K562 (cell line): ENCODE measurements around the gene SARS1. TPM values are rescaled to one million over a fixed set of nuclear protein-coding genes. Genes with fewer than 3 reads are reported as not detected.

Source experiments
- ATAC-seq: fragments of 200-7000 bp; cut with Tn5 transposase; 3 replicates; pipeline ENCODE4 v1.9.1; 2020; ENCODE audit warnings: moderate library complexity
- BruUV-seq: library from RNA; stranded (reverse); fragments of 400-500 nt; replicated peaks from 2 replicates; lab custom pipeline; 2021; lab: Mats Ljungman, UMichigan
- CTCF ChIA-PET: fragments of 300-600 bp; formaldehyde crosslinking; extraction: SDS; loops from one replicate; lab custom pipeline; 2021; ENCODE audit warnings: low intra/inter-chr PET ratio; lab: Yijun Ruan, JAX
- POLR2A ChIA-PET: fragments of 300-600, 350-650 bp; sonication (Branson Sonifier 250); formaldehyde crosslinking; extraction: SDS; loops from one replicate; lab custom pipeline; 2021; ENCODE audit warnings: antibody characterized with exemption, inconsistent platforms; lab: Yijun Ruan, JAX
- DNase-seq, 4 experiments: peaks; one replicate each; pipeline versions ENCODE4 v3.0.0 to v3.0.0-alpha.2; 2011 to 2018; ENCODE audit warnings: low spot score in 3 of 4, mixed read lengths in 3 of 4; ENCODE audit errors: extremely low read depth in 1 of 4
- FAIRE-seq: peaks from 2 replicates; lab custom pipeline; 2011; peaks lifted over from hg19 to GRCh38; lab: Jason Lieb, UNC
- H2AFZ ChIP-seq: 2 replicates; pipeline ENCODE4 v1.6.0; 2011; ENCODE audit warnings: low read depth, low read length, control low read depth, inconsistent platforms
- H3K27ac ChIP-seq: fragments of 200-600 bp; 3 replicates; pipeline ENCODE4 v1.8.0; 2011; ENCODE audit warnings: low read depth, mild to moderate bottlenecking, control low read depth, inconsistent platforms, low read length, moderate library complexity, mixed read lengths; ENCODE audit errors: extremely low read depth
- H3K27me3 ChIP-seq, 2 experiments: fragments of 300-600 bp in 1 of 2; 2 replicates in 1 of 2; 3 replicates in 1 of 2; pipeline versions ENCODE4 v1.6.0 to v1.8.0; 2011; ENCODE audit warnings: inconsistent platforms in 2 of 2, low read length in 2 of 2, mild to moderate bottlenecking in 1 of 2, mixed read lengths in 1 of 2, moderate library complexity in 1 of 2; ENCODE audit not compliant: control insufficient read depth in 2 of 2, insufficient read depth in 2 of 2
- H3K36me3 ChIP-seq: fragments of 300-600 bp; 3 replicates; pipeline ENCODE4 v1.8.0; 2011; ENCODE audit warnings: mild to moderate bottlenecking, low read length, inconsistent platforms; ENCODE audit not compliant: control insufficient read depth, insufficient read depth
- H3K4me1 ChIP-seq, 2 experiments: fragments of 200-600 bp in 1 of 2; replicated peaks in 1 of 2; 2 replicates in 1 of 2; 3 replicates in 1 of 2; pipeline versions ENCODE4 v1.5.1 to v1.8.0; 2011; ENCODE audit warnings: inconsistent platforms in 2 of 2, low read length in 2 of 2, mild to moderate bottlenecking in 1 of 2, mixed read lengths in 1 of 2, moderate library complexity in 1 of 2; ENCODE audit not compliant: control insufficient read depth in 2 of 2, insufficient read depth in 2 of 2
- H3K4me2 ChIP-seq: 2 replicates; pipeline ENCODE4 v1.6.1; 2011; ENCODE audit warnings: low read length, control low read depth, inconsistent platforms, mixed read lengths; ENCODE audit not compliant: insufficient read depth
- H3K4me3 ChIP-seq: fragments of 200-600 bp; sonication (generic), shearing (Covaris generic); 2 replicates; pipeline ENCODE4 v1.5.1; 2016; ENCODE audit warnings: control low read depth, inconsistent platforms
- H3K79me2 ChIP-seq: fragments of 200-600 bp; 3 replicates; pipeline ENCODE4 v1.8.0; 2011; ENCODE audit warnings: low read length, inconsistent platforms; ENCODE audit not compliant: control insufficient read depth, insufficient read depth
- H3K9ac ChIP-seq, 2 experiments: 2 replicates each; pipeline versions ENCODE4 v1.6.0 to v1.6.1; 2011; ENCODE audit warnings: low read depth in 2 of 2, low read length in 2 of 2, control low read depth in 1 of 2, inconsistent platforms in 1 of 2, mild to moderate bottlenecking in 1 of 2, mixed read lengths in 1 of 2; ENCODE audit not compliant: insufficient read depth in 1 of 2
- H3K9me1 ChIP-seq: one replicate; pipeline ENCODE4 v1.6.0; 2011; ENCODE audit warnings: inconsistent platforms, mild to moderate bottlenecking, low read length, moderate library complexity; ENCODE audit not compliant: control insufficient read depth, insufficient read depth
- H3K9me3 ChIP-seq: replicated peaks from 2 replicates; pipeline ENCODE4 v1.5.1; 2011; ENCODE audit warnings: low read depth, low read length, inconsistent platforms; ENCODE audit not compliant: control insufficient read depth, insufficient read depth
- H4K20me1 ChIP-seq: replicated peaks from 2 replicates; pipeline ENCODE4 v1.6.1; 2011; ENCODE audit warnings: low read length, inconsistent platforms, mixed read lengths; ENCODE audit not compliant: control insufficient read depth, insufficient read depth
- CBFA2T2 ChIP-seq: fragments of 450-650 bp; conservative IDR thresholded peaks from 2 replicates; pipeline ENCODE4 v1.6.1; 2017; ENCODE audit warnings: mild to moderate bottlenecking
- RBFOX2 ChIP-seq: fragments of 200-400 bp; formaldehyde crosslinking; IDR thresholded peaks from 2 replicates; pipeline ENCODE4 v1.6.1; 2017; ENCODE audit warnings: low read depth, mild to moderate bottlenecking, low read length, moderate library complexity
- TRIM24 ChIP-seq, 2 experiments: fragments of 450-650 bp; IDR thresholded peaks; 2 replicates each; pipeline ENCODE4 v1.6.1; 2016
- ZFPM2 ChIP-seq: fragments of 250-450 bp; sonication (Bioruptor Pico); IDR thresholded peaks from 2 replicates; pipeline ENCODE4 v1.5.1; 2022; ENCODE audit warnings: mild to moderate bottlenecking
- ZNF3 ChIP-seq: fragments of 250-450 bp; sonication (Bioruptor Pico); IDR thresholded peaks from 2 replicates; pipeline ENCODE4 v1.5.0; 2021; ENCODE audit warnings: mild to moderate bottlenecking, moderate library complexity
- ZNF316 ChIP-seq: fragments of 450-650 bp; IDR thresholded peaks from 2 replicates; pipeline ENCODE4 v1.6.1; 2016
- ZNF586 ChIP-seq: fragments of 450-650 bp; formaldehyde crosslinking; conservative IDR thresholded peaks from 2 replicates; pipeline ENCODE4 v1.4.0; 2020; ENCODE audit warnings: mild to moderate bottlenecking, moderate library complexity
- WGBS: fragments of 100-300 bp; shearing (Covaris generic); methylation state at CpG from one replicate; pipeline ENCODE4 v1.1.6; 2016; ENCODE audit warnings: low coverage, mixed read lengths; ENCODE audit not compliant: insufficient coverage; ENCODE audit errors: missing lambda C conversion rate; 5-methylcytosine and 5-hydroxymethylcytosine counted together
- in situ Hi-C: fragments of 300-500 bp; cut with MboI; formaldehyde crosslinking; loops from 4 replicates; pipeline ENCODE4 v1.15.0; 2018; ENCODE audit warnings: inconsistent platforms, mixed read lengths
- intact Hi-C: fragments of 100-400 bp; cut with micrococcal nuclease; formaldehyde crosslinking; loops from 2 replicates; pipeline ENCODE4 v1.14.2; 2022
- polyA plus RNA-seq, 8 experiments: library from polyadenylated mRNA; depleted of rRNA in 4 of 8; stranded (reverse) in 5 of 8; unstranded in 3 of 8; fragments of >200 nt; fragmentation: Nextera tagmentation in 2 of 8; fragmentation: Illumina TruSeq in 1 of 8; extraction: Ambion mirVana in 2 of 8; extraction: Trizol in 1 of 8; gene quantifications; 2 replicates each; pipeline versions ENCODE4 v1.2.1 to v1.2.3, GENCODE V29; 2011 to 2014; ENCODE audit warnings: inconsistent platforms in 1 of 8, missing spikeins in 1 of 8
- total RNA-seq, 7 experiments: library from RNA; depleted of rRNA in 6 of 7; stranded (reverse); fragments of >200 nt in 6 of 7; fragmentation: Illumina TruSeq in 2 of 7; extraction: Trizol in 2 of 7; gene quantifications; 2 replicates each; pipeline versions ENCODE4 v1.2.1 to v1.2.3, GENCODE V29; 2011 to 2021; ENCODE audit warnings: low replicate concordance in 1 of 7
- TF ChIP-seq, protein P1 (sequence below): fragments of 450-650 bp; conservative IDR thresholded peaks from 2 replicates; pipeline ENCODE4 v1.6.1; 2016; ENCODE audit warnings: missing genetic modification characterization, low read depth, mild to moderate bottlenecking, control low read depth, missing compliant biosample characterization
- TF ChIP-seq, protein P2 (sequence below): IDR thresholded peaks from 2 replicates; pipeline ENCODE4 v1.6.1; 2016; ENCODE audit warnings: missing genetic modification characterization, missing compliant biosample characterization
- TF ChIP-seq, protein P3 (sequence below): fragments of 250-450 bp; sonication (Bioruptor Pico); IDR thresholded peaks from 2 replicates; pipeline ENCODE4 v1.9.0; 2021; ENCODE audit warnings: mild to moderate bottlenecking, inconsistent platforms

Gene SARS1
- total and polyA plus RNA-seq, 9 of the 15 experiments (the other 6 are each of a cell fraction or from before 2014, with no cell fraction given) = 221 to 623 (median 254) TPM

DNA sequence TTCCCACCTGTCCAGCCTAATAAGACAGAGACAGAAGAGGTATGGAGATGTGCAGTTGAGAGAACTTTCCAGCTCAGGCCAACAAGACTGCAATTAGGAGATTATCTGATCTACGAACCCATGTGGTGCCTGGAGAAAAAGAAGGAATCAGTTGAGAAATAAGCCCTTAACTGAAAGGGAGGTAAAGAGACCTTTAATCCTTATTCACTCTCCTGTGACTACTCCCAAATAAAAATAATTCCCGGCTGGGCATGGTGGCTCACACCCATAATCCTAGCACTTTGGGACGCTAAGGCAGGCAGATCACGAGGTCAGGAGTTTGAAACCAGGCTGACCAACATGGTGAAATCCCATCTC lies 31.9 kb upstream of the SARS1 start (continued):
- TF ChIP-seq, protein P1, sequence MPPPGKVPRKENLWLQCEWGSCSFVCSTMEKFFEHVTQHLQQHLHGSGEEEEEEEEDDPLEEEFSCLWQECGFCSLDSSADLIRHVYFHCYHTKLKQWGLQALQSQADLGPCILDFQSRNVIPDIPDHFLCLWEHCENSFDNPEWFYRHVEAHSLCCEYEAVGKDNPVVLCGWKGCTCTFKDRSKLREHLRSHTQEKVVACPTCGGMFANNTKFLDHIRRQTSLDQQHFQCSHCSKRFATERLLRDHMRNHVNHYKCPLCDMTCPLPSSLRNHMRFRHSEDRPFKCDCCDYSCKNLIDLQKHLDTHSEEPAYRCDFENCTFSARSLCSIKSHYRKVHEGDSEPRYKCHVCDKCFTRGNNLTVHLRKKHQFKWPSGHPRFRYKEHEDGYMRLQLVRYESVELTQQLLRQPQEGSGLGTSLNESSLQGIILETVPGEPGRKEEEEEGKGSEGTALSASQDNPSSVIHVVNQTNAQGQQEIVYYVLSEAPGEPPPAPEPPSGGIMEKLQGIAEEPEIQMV = 0 out of 2 replicates have a peak, but pooled peaks have one; percentile 42
- TF ChIP-seq TRIM24 (IDR thresholded peaks at IDR 0.05) = 0 out of 4 replicates have a peak, but pooled peaks of 1 of the 2 experiments have one; percentile 6
- TF ChIP-seq ZNF3 (CRISPR knock-in tag) = no peak
- TF ChIP-seq CBFA2T2 = peak; percentile 5; the same call in 1 of the 2 replicates
- no peak for TF ChIP-seq ZFPM2 (CRISPR knock-in tag)
- TF ChIP-seq, all 486 proteins: peak for 7

DNA sequence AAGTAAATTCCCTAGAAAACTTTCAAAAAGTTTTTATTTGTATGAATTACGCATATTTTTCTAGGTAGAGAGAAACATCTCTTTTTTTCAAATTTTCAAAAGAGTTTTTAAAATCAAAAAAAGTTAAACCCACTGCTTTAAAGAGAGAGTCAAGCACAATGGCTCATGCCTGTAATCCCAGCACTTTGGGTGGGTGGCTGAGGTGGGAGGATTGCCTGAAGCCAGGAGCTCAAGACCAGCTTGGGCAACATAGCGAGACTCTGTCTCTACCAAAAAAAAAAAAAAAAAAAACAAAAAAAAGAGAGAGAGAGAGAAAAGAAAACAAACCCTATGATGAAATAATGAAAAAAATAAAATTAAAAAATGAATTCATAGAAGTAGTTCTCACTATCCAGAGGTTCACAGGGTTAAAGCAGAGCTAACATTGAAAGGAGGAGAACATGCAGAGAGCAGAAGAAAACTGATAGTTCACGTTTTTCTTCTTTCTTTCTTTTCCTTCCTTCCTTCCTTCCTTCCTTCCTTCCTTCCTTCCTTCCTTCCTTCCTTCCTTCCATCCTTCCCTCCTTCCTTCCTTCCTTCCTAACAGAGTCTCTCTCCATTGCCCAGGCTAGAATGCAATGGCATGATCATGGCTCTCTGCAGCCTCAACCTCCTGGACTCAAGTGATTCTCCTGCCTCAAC lies 30.5 kb upstream of the SARS1 start:
- no peaks in the 10 kb centered on the region for H3K9me3 ChIP-seq
- 53% methylated on average over 3 of the region's 3 CpGs for WGBS
- H2AFZ ChIP-seq = no peak overlapping the region
- H3K4me2 ChIP-seq = no peak overlapping the region
- TF ChIP-seq, protein P2, sequence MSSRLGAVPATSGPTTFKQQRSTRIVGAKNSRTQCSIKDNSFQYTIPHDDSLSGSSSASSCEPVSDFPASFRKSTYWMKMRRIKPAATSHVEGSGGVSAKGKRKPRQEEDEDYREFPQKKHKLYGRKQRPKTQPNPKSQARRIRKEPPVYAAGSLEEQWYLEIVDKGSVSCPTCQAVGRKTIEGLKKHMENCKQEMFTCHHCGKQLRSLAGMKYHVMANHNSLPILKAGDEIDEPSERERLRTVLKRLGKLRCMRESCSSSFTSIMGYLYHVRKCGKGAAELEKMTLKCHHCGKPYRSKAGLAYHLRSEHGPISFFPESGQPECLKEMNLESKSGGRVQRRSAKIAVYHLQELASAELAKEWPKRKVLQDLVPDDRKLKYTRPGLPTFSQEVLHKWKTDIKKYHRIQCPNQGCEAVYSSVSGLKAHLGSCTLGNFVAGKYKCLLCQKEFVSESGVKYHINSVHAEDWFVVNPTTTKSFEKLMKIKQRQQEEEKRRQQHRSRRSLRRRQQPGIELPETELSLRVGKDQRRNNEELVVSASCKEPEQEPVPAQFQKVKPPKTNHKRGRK (tag) = peak; percentile 67; the same call in 1 of the 2 replicates
- TF ChIP-seq RBFOX2 (no peak), ZNF586 (CRISPR knock-in tag) (no peak), ZNF316 (no peak)
- TF ChIP-seq, protein P3, sequence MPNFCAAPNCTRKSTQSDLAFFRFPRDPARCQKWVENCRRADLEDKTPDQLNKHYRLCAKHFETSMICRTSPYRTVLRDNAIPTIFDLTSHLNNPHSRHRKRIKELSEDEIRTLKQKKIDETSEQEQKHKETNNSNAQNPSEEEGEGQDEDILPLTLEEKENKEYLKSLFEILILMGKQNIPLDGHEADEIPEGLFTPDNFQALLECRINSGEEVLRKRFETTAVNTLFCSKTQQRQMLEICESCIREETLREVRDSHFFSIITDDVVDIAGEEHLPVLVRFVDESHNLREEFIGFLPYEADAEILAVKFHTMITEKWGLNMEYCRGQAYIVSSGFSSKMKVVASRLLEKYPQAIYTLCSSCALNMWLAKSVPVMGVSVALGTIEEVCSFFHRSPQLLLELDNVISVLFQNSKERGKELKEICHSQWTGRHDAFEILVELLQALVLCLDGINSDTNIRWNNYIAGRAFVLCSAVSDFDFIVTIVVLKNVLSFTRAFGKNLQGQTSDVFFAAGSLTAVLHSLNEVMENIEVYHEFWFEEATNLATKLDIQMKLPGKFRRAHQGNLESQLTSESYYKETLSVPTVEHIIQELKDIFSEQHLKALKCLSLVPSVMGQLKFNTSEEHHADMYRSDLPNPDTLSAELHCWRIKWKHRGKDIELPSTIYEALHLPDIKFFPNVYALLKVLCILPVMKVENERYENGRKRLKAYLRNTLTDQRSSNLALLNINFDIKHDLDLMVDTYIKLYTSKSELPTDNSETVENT (CRISPR knock-in tag) = no peak
- FAIRE-seq (no peak), DNase-seq (no peak), ATAC-seq (no peak)
- no peaks in the 10 kb centered on the region for H3K36me3 ChIP-seq
- CTCF ChIA-PET = no interaction called here
- no peak overlapping the region for H3K27ac ChIP-seq
- intact Hi-C loops = no loop called here
- no peak overlapping the region for H3K4me3 ChIP-seq
- POLR2A ChIA-PET = interaction anchor here (3.7 kb wide), 1 partner anchor 12 kb away, joined by 12 read pairs; no protein-coding TSS in a partner anchor
- H4K20me1 ChIP-seq = no peaks in the 10 kb centered on the region
- H3K9me1 ChIP-seq = no peaks in the 10 kb centered on the region
- no peak overlapping the region for H3K9ac ChIP-seq
- no TSS peak for BruUV-seq
- H3K4me1 ChIP-seq = peaks cover 39 to 40% of the 10 kb centered on the region in 2 experiments
- no peaks in the 10 kb centered on the region for H3K79me2 ChIP-seq
- in situ Hi-C loops = no loop called here
- H3K27me3 ChIP-seq = no peaks in the 10 kb centered on the region
